Parathyroid adenoma (tissue), 2 donors: Measurements from ENCODE around the gene SLC25A21.

Experiments used
- H2AFZ ChIP-seq: fragments of 300-600 bp; sonication (generic); one replicate; pipeline ENCODE4 v1.7.0; 2017; ENCODE audit warnings: antibody characterized with exemption, mild to moderate bottlenecking
- H3K27ac ChIP-seq: fragments of 300-600 bp; sonication (generic); one replicate; pipeline ENCODE4 v1.7.0; 2017
- H3K27me3 ChIP-seq: fragments of 300-600 bp; sonication (generic); one replicate; pipeline ENCODE4 v1.7.0; 2017; ENCODE audit warnings: low read length; ENCODE audit not compliant: control insufficient read depth, insufficient read depth
- H3K36me3 ChIP-seq: fragments of 300-600 bp; sonication (generic); one replicate; pipeline ENCODE4 v1.7.0; 2017; ENCODE audit warnings: low read length; ENCODE audit not compliant: control insufficient read depth, insufficient read depth
- H3K4me1 ChIP-seq: fragments of 300-600 bp; sonication (generic); one replicate; pipeline ENCODE4 v1.7.0; 2017; ENCODE audit warnings: control low read depth
- H3K4me2 ChIP-seq: fragments of 300-600 bp; sonication (generic); one replicate; pipeline ENCODE4 v1.7.0; 2017; ENCODE audit warnings: low read length
- H3K4me3 ChIP-seq: fragments of 300-600 bp; sonication (generic); one replicate; pipeline ENCODE4 v1.7.0; 2017; ENCODE audit warnings: low read depth, low read length
- H3K79me2 ChIP-seq: fragments of 300-600 bp; sonication (generic); one replicate; pipeline ENCODE4 v1.7.0; 2017; ENCODE audit warnings: control low read depth
- H3K9ac ChIP-seq: fragments of 300-600 bp; sonication (generic); one replicate; pipeline ENCODE4 v1.7.0; 2017; ENCODE audit warnings: mild to moderate bottlenecking
- H3K9me3 ChIP-seq: fragments of 300-600 bp; sonication (generic); one replicate; pipeline ENCODE4 v1.7.0; 2017; ENCODE audit warnings: low read length; ENCODE audit not compliant: control insufficient read depth
- CTCF ChIP-seq: fragments of 300-600 bp; sonication (generic); IDR thresholded peaks from one replicate; pipeline ENCODE4 v1.7.0; 2017; ENCODE audit warnings: antibody characterized with exemption, mild to moderate bottlenecking
- donor health status: primary hyperparathyroidism.

The SLC25A21 gene

GRCh38 chr14:36663404-36664321, 508.7 kb downstream of the SLC25A21 start:
- Histone ChIP-seq H3K9ac (peak overlapping the region; percentile 96), H3K4me3 (peak overlapping the region; percentile 98), H3K27ac (peak overlapping the region; percentile 99), H3K36me3 (no peaks in the 10 kb centered on the region), H3K4me2 (peak overlapping the region; percentile 81), H3K9me3 (no peaks in the 10 kb centered on the region), H2AFZ (no peak overlapping the region), H3K79me2 (peaks cover 70% of the 10 kb centered on the region), H3K4me1 (no peaks in the 10 kb centered on the region), H3K27me3 (no peaks in the 10 kb centered on the region)
- TF ChIP-seq CTCF = no peak

GRCh38 chr14:36662543-36663403, 509.6 kb downstream of the SLC25A21 start:
- Histone ChIP-seq H3K4me1 (no peaks in the 10 kb centered on the region), H3K27ac (peak overlapping the region; percentile 99)

GRCh38 chr14:36662258-36662542, 510.2 kb downstream of the SLC25A21 start:
- peak overlapping the region; percentile 98 for H3K4me3 ChIP-seq

More at GRCh38 chr14:36662543-36663403, 509.6 kb downstream of the SLC25A21 start:
- no peaks in the 10 kb centered on the region for H3K9me3 ChIP-seq
- H3K9ac ChIP-seq = peak overlapping the region; percentile 96
- H3K4me2 ChIP-seq = peak overlapping the region; percentile 81
- peak overlapping the region; percentile 28 for H2AFZ ChIP-seq
- no peaks in the 10 kb centered on the region for H3K36me3 ChIP-seq
- TF ChIP-seq CTCF = peak; percentile 31
- H3K4me3 ChIP-seq = peak overlapping the region; percentile 98
- H3K27me3 ChIP-seq = no peaks in the 10 kb centered on the region
- peaks cover 79% of the 10 kb centered on the region for H3K79me2 ChIP-seq

GRCh38 chr14:36661506-36662257, 510.7 kb downstream of the SLC25A21 start, which contains the start of gene PAX9:
PAX9 (plus strand) TSS chr14:36661860; CDS start chr14:36662090, 230 bp downstream.
- Histone ChIP-seq H3K27me3 (no peaks in the 10 kb centered on the region), H3K4me1 (no peaks in the 10 kb centered on the region), H3K27ac (peak within 1 kb of the TSS; percentile 99), H3K9me3 (no peaks in the 10 kb centered on the region), H3K4me2 (peak within 1 kb of the TSS; percentile 99), H3K4me3 (peak within 1 kb of the TSS; percentile 98), H3K36me3 (no peaks in the 10 kb centered on the region), H3K79me2 (peaks cover 77% of the 10 kb centered on the region), H3K9ac (peak within 1 kb of the TSS; percentile 99), H2AFZ (peak within 1 kb of the TSS; percentile 28)
- no peak for TF ChIP-seq CTCF

More at GRCh38 chr14:36662258-36662542, 510.2 kb downstream of the SLC25A21 start:
- Histone ChIP-seq H3K4me1 (no peaks in the 10 kb centered on the region), H3K27me3 (no peaks in the 10 kb centered on the region), H3K36me3 (no peaks in the 10 kb centered on the region), H3K4me2 (peak overlapping the region; percentile 81), H3K9ac (peak overlapping the region; percentile 96), H3K27ac (peak overlapping the region; percentile 99), H3K79me2 (peaks cover 78% of the 10 kb centered on the region), H2AFZ (peak overlapping the region; percentile 28), H3K9me3 (no peaks in the 10 kb centered on the region)
- no peak for TF ChIP-seq CTCF
